GM21526 (cell line): ENCODE measurements around the gene SLC35G3.
"Not testable (repeated sequence)": the region's sequence is repeated elsewhere in the genome, so short reads cannot be mapped to it uniquely, and the experiment has no call there.

Source experiments
- ATAC-seq: cut with Tn5 transposase; IDR thresholded peaks from one replicate; pipeline ENCODE4 v1.9.1; 2021; ENCODE audit warnings: moderate library complexity; ENCODE audit not compliant: unreplicated experiment, low FRiP score

Gene SLC35G3

GRCh38 chr17:35194001-35194400, at the start of gene SLC35G3:
Gene SLC35G3, minus strand, starts transcription at chr17:35194393. Its CDS starts 86 bp downstream, at chr17:35194307.
- ATAC-seq, result not testable (repeated sequence)

- ATAC-seq, result no peak
Observed at GRCh38 chr17:35243561-35244340, 49.6 kb upstream of the SLC35G3 start.

GRCh38 chr17:35242805-35243560, 48.8 kb upstream of the SLC35G3 start, which contains the start of gene SLFN5:
Gene SLFN5, plus strand, starts transcription at chr17:35243072. Its CDS starts 15,619 bp downstream, at chr17:35258691.
- peak; percentile 65 for ATAC-seq

- peak; percentile 56 for ATAC-seq
Observed at GRCh38 chr17:35242158-35242804, 48.1 kb upstream of the SLC35G3 start.

GRCh38 chr17:35241520-35241919, 47.3 kb upstream of the SLC35G3 start:
- ATAC-seq, result no peak

GRCh38 chr17:35240861-35241260, 46.7 kb upstream of the SLC35G3 start:
- no peak for ATAC-seq

- ATAC-seq, result no peak
Observed at GRCh38 chr17:35239823-35240222, 45.6 kb upstream of the SLC35G3 start.

GRCh38 chr17:35238821-35239220, 44.6 kb upstream of the SLC35G3 start:
- ATAC-seq, result no peak

GRCh38 chr17:35236821-35237220, 42.6 kb upstream of the SLC35G3 start:
- ATAC-seq, result no peak

- no peak for ATAC-seq
Observed at GRCh38 chr17:35235917-35236316, 41.7 kb upstream of the SLC35G3 start.

GRCh38 chr17:35235289-35235688, 41.1 kb upstream of the SLC35G3 start:
- no peak for ATAC-seq

- not testable (repeated sequence) for ATAC-seq
Observed at GRCh38 chr17:35234315-35234714, 40.1 kb upstream of the SLC35G3 start.

GRCh38 chr17:35229638-35230037, 35.4 kb upstream of the SLC35G3 start:
- no peak for ATAC-seq

GRCh38 chr17:35227546-35227945, 33.4 kb upstream of the SLC35G3 start:
- ATAC-seq, result no peak

GRCh38 chr17:35224436-35224835, 30.2 kb upstream of the SLC35G3 start:
- ATAC-seq, result no peak

- no peak for ATAC-seq
Observed at GRCh38 chr17:35222452-35222851, 28.3 kb upstream of the SLC35G3 start.

- ATAC-seq, result no peak
Observed at GRCh38 chr17:35218915-35219314, 24.7 kb upstream of the SLC35G3 start.

- no peak for ATAC-seq
Observed at GRCh38 chr17:35217107-35217506, 22.9 kb upstream of the SLC35G3 start.

GRCh38 chr17:35214631-35215273, 20.6 kb upstream of the SLC35G3 start:
- ATAC-seq, result no peak

GRCh38 chr17:35214192-35214591, 20.0 kb upstream of the SLC35G3 start:
- ATAC-seq, result no peak
